Activated CD8-positive, alpha-beta T cell treated with anti-CD3 and anti-CD28 coated beads for 36 hours (primary cell): ENCODE measurements around the gene PLCG1. TPM values are rescaled to one million over a fixed set of nuclear protein-coding genes. Genes with fewer than 3 reads are reported as not detected.

Experiments used
- ATAC-seq: fragments of 200-7000 bp; cut with Tn5 transposase; one replicate; pipeline ENCODE4 v1.10.0; 2021; ENCODE audit warnings: mild to moderate bottlenecking, moderate library complexity
- CTCF ChIA-PET: fragments of 350-600 bp; sonication (Branson Sonifier 250); formaldehyde crosslinking; loops from one replicate; lab custom pipeline; 2021; ENCODE audit warnings: antibody characterized with exemption; lab: Charles Lee
- POLR2A ChIA-PET: fragments of 350-600 bp; sonication (Branson Sonifier 250); formaldehyde crosslinking; loops from one replicate; lab custom pipeline; 2021; ENCODE audit warnings: antibody characterized with exemption; lab: Charles Lee
- DNase-seq: peaks from one replicate; pipeline ENCODE4 v3.0.0-alpha.2; 2020
- H3K27ac Mint-ChIP-seq: one replicate; pipeline ENCODE4 v1.8.0; 2021; ENCODE audit warnings: mild to moderate bottlenecking, mixed read lengths
- H3K27me3 Mint-ChIP-seq: one replicate; pipeline ENCODE4 v1.8.0; 2021; ENCODE audit warnings: mixed read lengths
- H3K36me3 Mint-ChIP-seq: one replicate; pipeline ENCODE4 v1.8.0; 2021; ENCODE audit warnings: low read depth, mixed read lengths
- H3K4me1 Mint-ChIP-seq: one replicate; pipeline ENCODE4 v1.8.0; 2021; ENCODE audit warnings: low read depth, mixed read lengths
- H3K4me3 Mint-ChIP-seq: one replicate; pipeline ENCODE4 v1.8.0; 2021; ENCODE audit warnings: mild to moderate bottlenecking, moderate library complexity, mixed read lengths
- H3K9me3 Mint-ChIP-seq: one replicate; pipeline ENCODE4 v1.8.0; 2021; ENCODE audit warnings: mixed read lengths
- intact Hi-C: fragments of 100-400 bp; cut with micrococcal nuclease; formaldehyde crosslinking; loops from one replicate; pipeline ENCODE4 v1.10.0; 2022
- total RNA-seq, 2 experiments: library from RNA; stranded (reverse); gene quantifications; one replicate each; pipeline ENCODE4 v1.2.3, GENCODE V29; 2021
- TF ChIP-seq, protein P1 (sequence below): fragments of 200-600 bp; IDR thresholded peaks from one replicate; pipeline ENCODE4 v1.8.0; 2022; ENCODE audit warnings: antibody characterized with exemption, mild to moderate bottlenecking

The PLCG1 gene
- total RNA-seq, 2 experiments from 2014 or later, result 259 to 260 TPM

DNA sequence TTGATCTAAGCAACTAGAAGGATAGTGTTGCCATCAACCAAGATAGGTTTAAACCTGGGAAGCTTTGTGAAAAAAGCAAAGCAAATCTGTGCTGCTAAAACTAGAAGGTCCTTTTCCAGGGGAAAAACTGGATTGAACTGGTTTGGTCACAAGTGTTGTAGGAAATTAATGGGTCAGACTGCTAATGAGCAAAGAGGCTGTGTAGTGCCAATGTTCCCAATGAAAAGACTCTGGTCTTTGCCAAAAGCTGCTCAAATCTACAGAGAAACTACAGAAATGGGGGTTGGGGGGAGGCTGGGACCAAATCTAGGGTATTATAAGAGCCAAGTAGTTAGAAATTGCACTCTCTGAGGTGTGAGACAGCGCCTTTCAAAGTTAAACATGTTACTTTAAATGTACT is 85.0 kb downstream of the PLCG1 start:
- ATAC-seq (no peak), DNase-seq (no peak)
- ChIA-PET CTCF (interaction anchor here (2.9 kb wide), 1 partner anchor 49 kb away, joined by 14 read pairs; no protein-coding TSS in a partner anchor), POLR2A (no interaction called here)
- Mint-ChIP-seq H3K27ac (no peak overlapping the region), H3K36me3 (no peaks in the 10 kb centered on the region), H3K4me3 (no peak overlapping the region), H3K27me3 (no peaks in the 10 kb centered on the region), H3K9me3 (no peaks in the 10 kb centered on the region), H3K4me1 (peaks cover 7% of the 10 kb centered on the region)
- intact Hi-C loops, result loop anchor here (10.0 kb wide), 1 partner anchor 47 kb away; no protein-coding TSS in a partner anchor
- TF ChIP-seq, protein P1, sequence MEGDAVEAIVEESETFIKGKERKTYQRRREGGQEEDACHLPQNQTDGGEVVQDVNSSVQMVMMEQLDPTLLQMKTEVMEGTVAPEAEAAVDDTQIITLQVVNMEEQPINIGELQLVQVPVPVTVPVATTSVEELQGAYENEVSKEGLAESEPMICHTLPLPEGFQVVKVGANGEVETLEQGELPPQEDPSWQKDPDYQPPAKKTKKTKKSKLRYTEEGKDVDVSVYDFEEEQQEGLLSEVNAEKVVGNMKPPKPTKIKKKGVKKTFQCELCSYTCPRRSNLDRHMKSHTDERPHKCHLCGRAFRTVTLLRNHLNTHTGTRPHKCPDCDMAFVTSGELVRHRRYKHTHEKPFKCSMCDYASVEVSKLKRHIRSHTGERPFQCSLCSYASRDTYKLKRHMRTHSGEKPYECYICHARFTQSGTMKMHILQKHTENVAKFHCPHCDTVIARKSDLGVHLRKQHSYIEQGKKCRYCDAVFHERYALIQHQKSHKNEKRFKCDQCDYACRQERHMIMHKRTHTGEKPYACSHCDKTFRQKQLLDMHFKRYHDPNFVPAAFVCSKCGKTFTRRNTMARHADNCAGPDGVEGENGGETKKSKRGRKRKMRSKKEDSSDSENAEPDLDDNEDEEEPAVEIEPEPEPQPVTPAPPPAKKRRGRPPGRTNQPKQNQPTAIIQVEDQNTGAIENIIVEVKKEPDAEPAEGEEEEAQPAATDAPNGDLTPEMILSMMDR, result no peak

DNA sequence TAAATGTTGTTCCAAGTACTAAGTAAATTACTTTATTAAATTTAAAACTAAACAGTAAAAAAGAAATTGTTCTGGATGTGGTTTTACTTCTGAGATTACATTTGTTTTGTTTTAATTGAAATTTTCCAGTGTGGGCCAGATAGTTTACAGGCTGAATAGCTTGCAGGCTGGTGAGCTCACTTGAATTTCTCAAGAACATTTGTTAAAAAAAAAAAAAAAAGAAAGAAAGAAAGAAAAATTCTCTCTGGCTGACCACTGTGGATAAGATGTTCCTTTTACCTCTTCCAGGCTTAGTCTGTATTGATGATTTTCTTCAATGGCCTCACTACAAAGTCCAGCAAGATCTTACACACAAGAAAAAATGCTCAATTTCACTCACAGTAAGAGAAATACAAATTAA is 85.4 kb downstream of the PLCG1 start:
- TF ChIP-seq, protein P1, result no peak
- ATAC-seq (no peak), DNase-seq (no peak)
- Mint-ChIP-seq H3K27ac (no peak overlapping the region), H3K36me3 (no peaks in the 10 kb centered on the region), H3K27me3 (no peaks in the 10 kb centered on the region), H3K4me3 (no peak overlapping the region), H3K4me1 (peaks cover 7% of the 10 kb centered on the region), H3K9me3 (no peaks in the 10 kb centered on the region)
- ChIA-PET CTCF (interaction anchor here (2.1 to 2.9 kb wide), 2 partner anchors 10 to 50 kb away, joined by 14 read pairs; no protein-coding TSS in a partner anchor), POLR2A (no interaction called here)
- intact Hi-C loops, result loop anchor here (10.0 kb wide), 1 partner anchor 48 kb away; no protein-coding TSS in a partner anchor

- CTCF ChIA-PET, result interaction anchor here (0.8 to 2.9 kb wide), 4 partner anchors 10 to 116 kb away, joined by 3 to 14 read pairs (median 8); no protein-coding TSS in a partner anchor
- TF ChIP-seq, protein P1, result no peak
- POLR2A ChIA-PET, result interaction anchor here (0.5 kb wide), 2 partner anchors 57 to 91 kb away, joined by 3 read pairs; no protein-coding TSS in a partner anchor
- ATAC-seq (no peak), DNase-seq (no peak)
- Mint-ChIP-seq H3K4me1 (peaks cover 7% of the 10 kb centered on the region), H3K9me3 (no peaks in the 10 kb centered on the region), H3K36me3 (no peaks in the 10 kb centered on the region), H3K27me3 (no peaks in the 10 kb centered on the region), H3K4me3 (no peak overlapping the region), H3K27ac (no peak overlapping the region)
- intact Hi-C loops, result loop anchor here (10.0 kb wide), 1 partner anchor 48 kb away; no protein-coding TSS in a partner anchor
Measured at GRCh38 chr20:41223112-41223511, 85.8 kb downstream of the PLCG1 start.

DNA sequence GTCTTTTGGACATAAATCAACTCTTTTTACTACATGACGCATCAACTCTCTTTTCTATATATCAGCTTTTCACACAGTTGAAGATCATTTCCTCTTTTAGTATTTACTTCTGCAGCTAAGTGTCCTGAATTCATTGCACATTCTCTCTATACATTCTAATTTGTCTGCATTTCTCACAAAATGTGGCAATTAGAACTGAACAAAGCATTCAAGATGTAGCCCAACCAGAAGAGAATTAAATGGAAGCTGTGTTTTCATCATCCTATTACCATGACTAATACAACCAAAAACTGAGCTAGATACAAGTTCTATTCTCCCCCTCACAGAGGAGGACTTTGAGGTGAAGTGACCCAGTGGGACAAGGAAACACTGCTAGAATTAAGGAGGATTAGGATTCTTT is 86.9 kb downstream of the PLCG1 start:
- POLR2A ChIA-PET, result interaction anchor here (0.5 to 1.1 kb wide), 2 partner anchors 39 to 75 kb away, joined by 3 read pairs; no protein-coding TSS in a partner anchor

More for the DNA sequence above, 86.9 kb downstream of the PLCG1 start:
- no peak for DNase-seq
- Mint-ChIP-seq H3K9me3 (no peaks in the 10 kb centered on the region), H3K4me1 (peaks cover 15% of the 10 kb centered on the region), H3K36me3 (no peaks in the 10 kb centered on the region), H3K4me3 (no peak overlapping the region), H3K27me3 (no peaks in the 10 kb centered on the region), H3K27ac (no peak overlapping the region)
- intact Hi-C loops, result loop anchor here (10.0 kb wide), 1 partner anchor 49 kb away; no protein-coding TSS in a partner anchor
- ATAC-seq, result no peak
- TF ChIP-seq, protein P1, result no peak
- CTCF ChIA-PET, result interaction anchor here (1.0 to 2.9 kb wide), 8 partner anchors 9 to 256 kb away, joined by 3 to 14 read pairs (median 6); partner anchors contain the start of gene LPIN3
